ENCODE results near the gene PDE6D.

Gene PDE6D

DNA sequence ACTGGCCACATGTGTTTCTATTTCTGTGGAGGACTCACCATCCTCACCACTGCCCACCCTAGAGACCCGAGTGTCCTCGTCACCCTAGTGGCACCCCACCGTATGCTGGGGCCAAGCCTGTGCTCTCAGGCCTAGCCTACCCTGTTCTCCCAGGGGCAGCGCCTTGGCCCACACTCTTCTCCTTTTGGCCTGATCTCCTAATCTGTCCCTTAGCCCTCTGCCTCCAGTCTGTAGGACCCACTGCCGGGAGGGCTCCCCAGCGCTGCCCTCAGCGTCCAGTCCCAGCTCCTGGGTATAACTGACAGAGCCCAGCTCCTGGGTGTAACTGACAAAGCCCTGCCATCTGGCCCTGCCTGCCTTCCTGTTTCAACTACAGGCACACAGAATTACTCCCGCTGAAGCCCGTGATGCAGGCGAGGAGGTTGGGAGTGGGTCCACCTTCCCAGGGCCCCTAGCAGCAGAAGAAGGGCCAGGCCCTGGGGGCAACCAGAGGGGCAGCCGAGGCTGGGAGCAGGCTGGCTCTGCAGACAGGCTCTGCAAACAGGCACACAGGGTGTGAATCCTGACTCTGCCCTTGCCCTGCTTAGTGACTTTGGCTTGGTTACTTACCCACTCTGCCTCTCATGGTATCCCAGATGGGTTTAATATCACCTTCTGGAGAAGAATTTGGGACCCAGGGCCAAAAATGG lies 98.3 kb downstream of the PDE6D start:
- Histone ChIP-seq H3K27ac (ENCODE audit: low read depth, low read length) (no peak overlapping the region), H3K36me3 (ENCODE audit: control insufficient read depth in 5 of 5, insufficient read depth in 5 of 5, low read length in 5 of 5) (no peaks in the 10 kb centered on the region), H3K9ac (ENCODE audit: low read length in 5 of 5) (peak overlapping the region in 1 of 5 donors; percentile 10), H3K27me3 (ENCODE audit: control insufficient read depth in 5 of 5, insufficient read depth in 4 of 5, low read length in 5 of 5) (no peaks in the 10 kb centered on the region), H3K4me3 (ENCODE audit: low read depth in 1 of 5, low read length in 5 of 5) (no peak overlapping the region), H3K9me3 (ENCODE audit: control insufficient read depth in 5 of 5, low read length in 5 of 5) (no peaks in the 10 kb centered on the region), H3K4me1 (ENCODE audit: control insufficient read depth in 5 of 5, insufficient read depth in 5 of 5, low read length in 5 of 5) (peaks cover 0 to 27% (median 19%) of the 10 kb centered on the region in 5 donors)
